GM19397 (cell line): Measurements from ENCODE around the gene MPST.

Experiments
- ATAC-seq: cut with Tn5 transposase; IDR thresholded peaks from one replicate; pipeline ENCODE4 v1.9.1; 2021; ENCODE audit warnings: mild to moderate bottlenecking, moderate library complexity; ENCODE audit not compliant: unreplicated experiment

Gene MPST

DNA sequence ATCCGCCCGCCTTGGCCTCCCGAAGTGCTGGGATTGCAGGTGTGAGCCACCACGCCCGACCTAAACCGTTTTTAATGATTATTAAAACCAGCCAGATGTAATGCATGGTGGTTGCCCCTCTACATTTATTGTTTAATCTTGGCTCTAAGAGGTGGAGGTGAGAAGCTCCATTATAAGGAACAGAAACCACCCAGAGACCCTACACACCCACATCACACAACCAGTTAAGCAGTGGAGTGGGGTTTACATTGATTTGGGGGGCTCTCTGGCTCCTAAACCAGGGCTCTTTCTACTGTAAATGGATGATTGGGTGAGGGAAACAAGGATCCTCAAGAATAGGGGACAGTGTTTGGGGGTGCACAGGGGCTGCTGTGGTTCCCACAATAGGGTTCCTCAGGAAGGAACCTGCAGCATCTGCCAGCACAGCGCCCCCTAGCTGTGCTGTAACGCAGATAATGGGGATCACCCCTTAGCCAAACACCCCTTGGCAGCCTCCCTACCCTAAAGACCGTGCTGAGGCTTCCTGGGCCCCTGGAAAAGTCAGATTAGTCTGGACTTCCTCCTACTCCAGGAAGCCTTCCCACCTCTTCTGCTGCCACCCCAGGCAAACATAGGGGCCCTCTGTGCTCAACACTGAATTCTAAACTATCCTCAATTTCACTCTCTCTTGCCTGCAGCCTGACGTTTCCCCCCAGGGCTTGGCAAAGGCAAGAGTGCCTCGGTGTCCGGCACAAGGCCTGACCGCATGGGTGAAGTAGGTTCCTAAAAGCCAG is 2.4 kb downstream of the MPST start:
- ATAC-seq = no peak

DNA sequence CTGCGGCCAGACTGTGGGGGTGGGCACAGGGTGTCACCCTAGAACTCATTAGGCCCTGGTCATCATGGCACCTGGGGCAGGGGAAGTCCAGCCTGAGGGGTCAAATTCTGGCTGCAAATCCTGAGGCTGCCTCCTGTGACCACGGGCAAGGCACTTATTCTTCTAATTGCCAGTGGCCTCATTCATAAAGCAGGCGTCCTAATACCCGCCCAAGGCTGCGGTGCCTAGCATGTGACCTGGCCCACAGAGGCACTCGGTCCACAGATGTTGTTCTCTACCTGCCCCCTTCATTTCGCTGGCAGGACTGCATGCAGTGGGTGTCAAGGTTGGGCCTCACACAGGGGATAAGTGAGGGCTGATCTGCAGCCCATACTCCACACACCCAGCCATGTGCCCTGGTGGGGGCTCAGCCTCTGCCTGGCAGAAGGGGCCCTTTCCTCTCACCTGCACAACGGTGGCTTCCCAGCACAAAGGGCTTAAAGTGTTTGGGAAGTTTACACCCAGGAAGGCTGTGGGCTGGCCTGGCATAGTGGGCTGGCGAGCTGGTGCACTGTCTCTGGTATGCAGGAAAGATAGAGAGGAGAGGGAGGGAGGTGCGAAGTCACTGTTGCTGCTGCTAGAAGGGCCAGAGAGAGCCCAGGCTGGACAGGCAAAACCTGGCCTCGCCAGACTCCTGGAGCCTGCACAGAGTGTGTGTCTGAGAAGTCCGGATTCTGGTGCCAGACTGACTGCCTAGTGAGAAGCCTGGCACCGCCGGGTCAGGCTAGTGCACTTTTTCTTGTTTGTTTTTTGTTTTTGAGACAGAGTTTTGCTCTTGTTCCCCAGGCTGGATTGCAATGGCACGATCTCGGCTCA is 3.2 kb downstream of the MPST start:
- no peak for ATAC-seq

DNA sequence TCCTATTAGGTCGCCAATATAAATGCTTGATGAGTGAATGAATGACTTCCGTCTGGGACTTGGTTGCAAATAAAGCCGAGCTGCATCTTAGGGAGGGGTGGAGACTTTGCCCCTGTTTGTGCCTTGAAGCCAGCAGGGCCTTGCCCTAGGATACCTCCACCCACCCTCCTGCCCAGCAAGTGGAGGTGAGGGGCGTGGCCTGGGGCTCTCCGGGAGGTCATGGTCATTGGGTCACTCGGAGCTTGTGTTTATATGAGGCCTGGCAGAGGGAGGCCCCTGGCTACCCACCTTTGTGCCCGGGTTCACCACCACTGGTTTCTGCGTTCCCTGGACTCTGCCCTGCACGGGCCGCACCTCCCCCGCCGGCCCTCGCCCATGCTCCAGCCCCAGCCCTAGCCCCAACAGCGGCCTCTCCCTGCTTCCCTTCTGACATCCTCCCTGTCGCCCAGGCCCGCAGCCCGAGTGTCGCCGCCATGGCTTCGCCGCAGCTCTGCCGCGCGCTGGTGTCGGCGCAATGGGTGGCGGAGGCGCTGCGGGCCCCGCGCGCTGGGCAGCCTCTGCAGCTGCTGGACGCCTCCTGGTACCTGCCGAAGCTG is 4.3 kb downstream of the MPST start:
- no peak for ATAC-seq

DNA sequence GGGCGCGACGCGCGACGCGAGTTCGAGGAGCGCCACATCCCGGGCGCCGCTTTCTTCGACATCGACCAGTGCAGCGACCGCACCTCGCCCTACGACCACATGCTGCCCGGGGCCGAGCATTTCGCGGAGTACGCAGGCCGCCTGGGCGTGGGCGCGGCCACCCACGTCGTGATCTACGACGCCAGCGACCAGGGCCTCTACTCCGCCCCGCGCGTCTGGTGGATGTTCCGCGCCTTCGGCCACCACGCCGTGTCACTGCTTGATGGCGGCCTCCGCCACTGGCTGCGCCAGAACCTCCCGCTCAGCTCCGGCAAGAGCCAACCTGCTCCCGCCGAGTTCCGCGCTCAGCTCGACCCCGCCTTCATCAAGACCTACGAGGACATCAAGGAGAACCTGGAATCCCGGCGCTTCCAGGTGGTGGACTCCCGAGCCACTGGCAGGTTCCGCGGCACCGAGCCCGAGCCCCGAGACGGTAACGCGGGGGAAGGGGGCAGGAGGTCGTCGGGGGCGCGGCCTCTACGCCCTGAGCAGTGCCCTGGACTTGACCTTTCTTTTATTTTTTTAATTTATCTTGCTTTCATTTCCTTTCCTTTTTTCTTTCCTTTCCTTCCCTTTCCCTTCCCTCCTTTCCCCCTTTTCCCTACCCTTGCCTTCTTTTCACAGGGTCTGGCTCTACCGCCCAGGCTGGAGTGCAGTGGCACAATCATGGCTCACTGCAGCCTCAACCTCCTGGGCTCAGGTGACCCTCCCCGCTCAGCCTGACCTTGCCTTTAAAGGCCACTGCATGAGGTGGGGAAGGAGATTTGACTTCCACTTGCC is 5.0 kb downstream of the MPST start:
- ATAC-seq = no peak

DNA sequence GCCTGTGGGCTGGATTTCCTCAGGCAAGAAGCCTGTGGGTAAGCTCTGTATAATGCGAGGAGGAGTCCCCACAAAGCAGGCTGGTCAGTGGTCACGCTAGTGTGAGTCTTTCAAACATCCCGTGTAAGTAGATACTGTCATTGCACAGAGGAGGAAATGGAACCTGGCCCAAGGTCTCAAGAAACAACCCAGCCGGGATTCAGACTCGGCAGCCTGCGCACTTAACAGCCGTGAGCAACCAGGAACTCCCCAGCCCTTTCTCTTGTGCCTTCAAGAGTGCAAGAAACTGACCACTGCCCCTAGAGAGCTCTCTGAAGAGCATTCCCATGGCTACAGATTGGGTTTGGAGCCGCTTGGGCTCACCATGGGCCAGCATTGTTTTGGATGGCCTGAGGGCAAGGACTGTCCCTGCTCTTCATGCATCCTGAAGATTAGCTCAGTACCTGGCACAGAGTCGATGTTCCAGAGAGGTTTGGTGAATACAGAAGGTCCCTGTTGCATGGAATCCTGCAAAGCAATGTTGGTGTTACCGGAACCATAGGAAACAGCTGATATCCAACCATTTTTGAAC is 6.0 kb downstream of the MPST start:
- no peak for ATAC-seq

DNA sequence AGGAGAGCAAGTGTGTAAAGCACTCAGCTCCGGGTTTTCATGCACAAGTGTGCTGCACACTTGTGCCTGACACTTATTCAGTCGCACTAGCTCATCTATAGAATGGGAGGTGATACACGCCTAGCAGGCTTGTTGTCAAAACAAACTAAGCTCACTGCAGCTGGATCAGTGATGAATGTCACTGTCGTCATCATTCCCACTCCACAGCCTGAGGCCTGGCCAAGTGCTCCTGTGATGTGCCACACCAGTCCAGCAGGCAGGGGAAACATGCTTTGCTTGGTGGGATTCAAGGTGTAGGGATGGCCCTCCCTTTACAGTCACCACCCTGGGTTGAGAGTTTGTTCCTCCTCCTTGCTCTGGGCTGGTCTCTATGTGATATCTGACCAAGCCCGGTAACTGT is 6.8 kb downstream of the MPST start:
- ATAC-seq = no peak

DNA sequence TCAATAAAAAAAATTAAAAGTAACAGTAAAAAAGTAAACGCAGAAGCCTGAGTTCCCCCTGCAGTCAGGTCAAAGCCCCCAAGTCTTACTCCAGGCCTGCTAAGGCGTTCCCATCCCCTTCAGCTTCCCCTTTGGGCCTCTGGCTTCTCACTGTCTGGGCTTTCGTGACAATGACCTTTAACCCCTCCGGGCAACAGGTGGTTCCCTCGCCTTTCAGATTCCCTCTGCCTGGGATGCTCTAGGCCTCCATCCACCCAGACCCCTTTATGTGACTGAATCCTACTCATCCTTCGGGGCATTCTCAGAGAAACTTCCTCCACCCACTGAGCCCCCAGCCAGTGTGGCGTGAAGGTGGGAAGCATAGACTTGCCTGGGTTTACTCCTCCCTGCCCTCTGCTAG is 8.0 kb downstream of the MPST start:
- no peak for ATAC-seq

DNA sequence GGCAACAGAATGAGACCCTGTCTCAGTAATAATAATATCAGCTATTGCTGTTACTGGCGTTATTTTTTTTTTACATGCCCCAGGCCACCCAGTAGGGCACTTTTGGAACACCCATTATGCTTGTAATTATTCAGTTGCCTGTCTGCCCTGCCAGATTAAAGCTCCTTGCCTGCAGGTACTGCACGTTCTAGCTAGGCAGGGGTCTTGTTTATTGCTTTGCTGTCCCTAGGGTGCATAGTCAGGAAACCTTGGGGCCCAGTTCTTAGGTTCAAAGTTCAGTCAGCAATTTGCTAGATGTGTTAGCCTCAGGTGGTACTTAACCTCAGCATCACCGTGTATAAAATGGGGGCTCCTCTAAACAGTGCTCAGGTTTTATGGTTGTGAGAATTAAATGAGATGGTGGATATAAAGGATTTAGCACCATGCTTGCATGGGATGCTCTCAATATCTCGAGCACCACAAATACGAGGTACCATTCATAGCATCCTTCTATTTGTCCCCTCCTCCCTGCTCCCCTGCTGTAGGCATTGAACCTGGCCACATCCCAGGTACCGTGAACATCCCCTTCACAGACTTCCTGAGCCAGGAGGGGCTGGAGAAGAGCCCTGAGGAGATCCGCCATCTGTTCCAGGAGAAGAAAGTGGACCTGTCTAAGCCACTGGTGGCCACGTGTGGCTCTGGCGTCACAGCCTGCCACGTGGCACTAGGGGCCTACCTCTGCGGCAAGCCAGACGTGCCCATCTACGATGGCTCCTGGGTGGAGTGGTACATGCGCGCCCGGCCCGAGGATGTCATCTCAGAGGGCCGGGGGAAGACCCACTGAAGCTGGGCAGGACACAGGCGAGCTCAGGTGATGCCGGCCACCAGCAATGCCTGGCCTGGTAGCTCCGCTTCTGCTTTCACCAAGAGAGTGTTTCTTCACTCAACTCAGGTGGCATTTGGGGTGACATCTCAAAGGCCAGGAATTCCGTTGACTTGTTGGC is 9.4 kb downstream of the MPST start:
- no peak for ATAC-seq

DNA sequence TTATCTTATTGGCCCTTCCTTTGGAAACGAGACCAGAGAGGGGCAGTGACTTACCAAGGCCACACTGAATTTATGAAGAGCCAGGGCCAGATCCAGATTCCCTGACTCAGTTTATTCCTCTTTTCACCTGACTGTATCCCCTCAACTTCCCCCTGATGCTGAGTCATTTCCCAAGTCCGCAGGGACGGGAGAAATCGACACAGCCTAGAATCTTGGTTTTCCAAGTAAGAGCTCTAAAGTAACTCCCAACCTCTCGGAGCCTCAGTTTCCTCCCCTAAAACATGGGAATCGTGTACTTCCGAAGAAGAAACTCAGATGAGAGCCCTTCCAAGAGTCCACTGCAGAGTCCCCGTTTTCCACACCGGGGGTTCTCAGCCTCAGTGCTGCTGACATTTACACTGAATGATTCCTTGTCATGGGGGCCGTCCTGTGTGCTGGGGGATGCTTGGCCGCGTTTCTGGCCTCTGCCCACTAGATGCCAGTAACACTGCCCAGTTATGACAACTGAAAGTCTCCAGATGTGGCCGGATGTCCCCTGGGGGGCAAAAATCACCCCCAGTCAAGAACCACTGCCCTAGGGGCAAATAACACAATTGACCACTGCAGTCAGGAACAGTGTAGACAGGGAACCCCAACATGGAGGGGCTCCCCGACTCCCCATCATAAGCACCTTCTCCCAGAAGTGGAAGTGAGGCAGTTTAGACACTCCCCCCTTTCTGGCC is 11.2 kb downstream of the MPST start:
- no peak for ATAC-seq

DNA sequence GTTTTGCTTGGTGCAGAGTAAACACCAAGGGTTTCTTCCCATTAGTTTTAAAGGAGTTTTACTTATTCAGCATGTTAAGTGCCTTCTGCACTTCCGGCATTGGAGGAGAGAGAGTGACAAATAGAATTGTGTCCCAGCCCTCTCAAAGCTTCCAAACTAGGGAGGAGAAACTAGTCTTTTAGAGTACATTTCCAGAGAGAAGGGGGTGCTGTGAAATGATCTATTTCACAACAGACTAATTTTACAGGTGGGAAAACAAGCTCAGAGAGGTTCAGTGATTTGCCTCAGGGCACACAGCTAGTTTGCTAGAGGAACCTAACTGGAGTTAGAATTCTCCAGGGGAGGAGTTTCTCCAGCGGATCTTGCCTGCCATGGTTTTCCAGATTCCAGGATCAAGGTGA is 12.6 kb downstream of the MPST start:
- no peak for ATAC-seq

DNA sequence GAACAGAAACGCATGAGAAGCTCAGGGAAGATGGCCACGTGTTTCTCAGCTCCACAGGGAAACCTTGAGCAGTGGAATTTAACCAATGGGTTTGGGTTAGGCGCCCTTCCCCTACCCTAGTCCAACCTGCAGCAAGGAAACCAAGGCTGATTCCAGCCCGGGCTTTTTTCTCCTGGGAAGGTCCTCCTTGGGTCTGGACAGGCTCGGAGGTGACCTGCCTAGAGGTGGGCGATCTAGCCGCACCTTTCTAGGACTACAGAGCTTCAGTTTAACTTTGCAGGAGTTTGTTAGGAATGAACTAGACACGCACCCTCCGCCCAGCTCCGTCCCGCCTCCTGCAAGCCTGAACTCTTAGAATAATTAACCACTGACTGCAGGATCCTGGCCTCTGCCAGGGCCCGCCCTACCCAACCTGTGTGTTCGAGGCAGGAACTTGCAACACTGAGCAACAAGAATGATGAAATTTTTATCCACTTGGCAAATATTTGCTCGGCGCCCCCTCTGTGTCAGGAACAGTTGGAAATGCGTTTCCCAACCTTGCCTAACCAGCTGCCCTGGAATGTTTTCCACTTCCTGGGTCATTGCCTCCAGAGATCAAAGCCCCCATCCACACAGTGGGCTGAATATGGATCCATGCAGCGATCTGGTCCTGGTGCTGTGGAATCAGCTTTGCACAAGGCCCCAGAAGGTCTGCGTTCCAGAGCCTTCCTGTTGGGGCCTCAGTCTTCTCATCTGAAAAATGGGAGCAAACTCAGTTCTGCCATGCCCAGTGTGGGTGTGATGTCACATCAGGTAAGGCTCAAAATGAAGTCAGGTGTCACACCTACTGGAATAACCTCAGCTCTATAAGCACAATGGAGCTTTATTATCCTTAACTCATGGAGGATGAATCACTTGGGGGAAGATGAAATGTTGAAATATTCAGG is 13.3 kb downstream of the MPST start:
- ATAC-seq = no peak

DNA sequence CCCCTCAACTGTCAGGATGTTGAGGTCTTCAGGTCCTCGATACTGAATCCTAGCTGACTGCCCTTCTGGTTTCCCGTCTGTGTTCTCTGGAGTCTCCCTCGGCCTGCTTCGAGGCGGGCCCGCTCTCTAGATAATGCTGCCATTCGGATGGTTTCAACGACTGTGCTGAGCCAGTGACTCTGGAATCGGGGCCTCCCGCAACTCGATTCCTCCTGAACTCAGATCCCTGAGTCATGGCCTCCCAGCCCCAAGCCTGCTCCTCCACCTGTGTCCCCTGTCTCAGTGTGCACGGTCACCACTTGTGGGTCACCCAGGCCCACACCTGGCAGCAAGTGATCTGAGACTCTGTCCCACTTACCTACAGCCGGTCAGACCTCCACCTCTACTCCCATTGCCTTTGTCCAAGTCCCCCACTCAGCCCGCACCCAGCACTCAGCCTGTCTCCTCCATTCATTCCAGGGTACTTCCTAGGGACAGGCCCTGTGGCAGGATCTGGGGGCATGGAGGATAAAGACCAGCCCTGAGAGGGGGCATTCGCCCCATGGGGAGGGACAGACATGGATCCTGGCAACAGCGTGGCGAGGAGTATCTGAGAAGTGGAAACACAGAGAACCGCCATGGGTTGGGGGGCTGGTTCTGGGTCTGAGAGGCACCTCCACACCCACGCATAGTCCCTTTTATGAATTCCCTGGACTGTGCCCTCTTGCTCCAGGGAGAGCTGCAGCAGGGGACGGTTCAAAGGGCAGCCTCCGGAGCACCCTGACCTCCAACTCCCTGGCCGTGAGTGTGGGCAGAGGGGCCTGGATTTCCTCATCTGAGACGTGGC is 14.3 kb downstream of the MPST start:
- no peak for ATAC-seq

DNA sequence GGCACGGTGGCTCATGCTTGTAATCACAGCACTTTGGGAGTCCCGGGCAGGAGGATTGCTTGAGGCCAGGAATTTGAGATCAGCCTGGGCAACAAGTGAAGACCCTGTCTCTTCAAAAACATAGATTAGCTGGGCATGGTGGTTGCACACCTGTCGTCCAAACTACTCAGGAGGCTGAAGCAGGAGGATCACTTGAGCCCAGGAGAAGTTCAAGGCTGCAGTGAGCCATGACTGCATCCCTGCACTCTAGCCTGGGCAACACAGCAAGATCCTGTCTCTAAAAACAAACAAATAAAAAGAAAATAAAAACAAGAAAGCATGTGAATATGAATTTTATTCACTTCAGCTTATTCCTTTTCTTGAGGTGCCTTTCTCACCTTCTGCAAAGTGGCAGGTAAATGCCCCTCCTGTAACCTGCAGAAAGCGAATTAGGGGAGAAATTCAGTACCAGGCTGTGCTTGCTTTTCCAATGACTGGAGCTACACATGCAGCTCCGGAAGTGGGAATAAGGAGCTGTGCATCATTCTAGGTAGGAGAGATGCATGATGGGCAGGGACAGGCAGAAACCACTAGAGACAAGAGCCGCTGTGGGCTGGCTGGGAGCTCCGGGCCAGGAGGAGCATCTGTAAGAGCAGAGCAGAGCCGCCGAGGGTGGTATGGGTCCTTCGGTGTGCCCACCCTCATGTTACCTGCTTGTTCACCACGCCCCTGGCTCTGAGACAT is 17.3 kb downstream of the MPST start:
- ATAC-seq = no peak

DNA sequence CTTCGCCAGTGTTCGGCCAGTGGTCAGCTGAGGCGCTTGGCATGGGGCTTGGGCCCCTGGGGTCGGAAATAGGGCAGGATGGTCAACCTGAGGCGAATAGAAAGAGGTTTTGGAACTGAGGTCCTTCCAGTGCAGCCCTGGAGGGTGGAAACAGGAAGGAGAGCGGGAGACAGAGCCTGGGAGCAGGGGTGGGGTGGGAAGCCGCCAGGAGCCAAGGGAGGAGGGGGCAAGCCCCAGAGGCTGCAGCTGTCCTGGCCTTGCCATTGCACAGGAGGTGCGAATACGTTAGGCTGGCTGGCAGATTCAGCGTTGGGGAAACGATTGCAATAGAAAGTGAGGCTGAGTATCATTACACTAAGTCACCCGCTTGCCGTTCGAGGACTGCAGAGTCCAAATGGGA is 18.1 kb downstream of the MPST start:
- ATAC-seq = no peak

DNA sequence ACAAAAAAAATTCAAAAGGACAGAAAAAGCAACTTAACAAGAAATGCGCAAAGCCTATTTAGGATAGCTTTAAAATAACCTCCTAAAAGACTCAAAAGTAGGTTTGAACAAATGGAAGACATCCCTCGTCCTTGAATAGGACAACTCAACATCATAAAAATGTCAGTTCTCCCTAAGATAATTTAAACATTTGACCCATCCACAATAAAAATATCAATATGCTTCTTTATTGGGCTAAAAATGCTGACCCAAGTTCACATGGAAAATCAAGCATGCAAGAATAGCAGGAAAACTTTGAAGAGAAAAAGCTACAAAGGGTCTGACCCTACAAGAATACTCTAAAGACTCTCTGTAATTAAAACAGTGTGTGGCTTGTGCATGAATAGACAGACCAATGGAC is 19.9 kb downstream of the MPST start:
- no peak for ATAC-seq

DNA sequence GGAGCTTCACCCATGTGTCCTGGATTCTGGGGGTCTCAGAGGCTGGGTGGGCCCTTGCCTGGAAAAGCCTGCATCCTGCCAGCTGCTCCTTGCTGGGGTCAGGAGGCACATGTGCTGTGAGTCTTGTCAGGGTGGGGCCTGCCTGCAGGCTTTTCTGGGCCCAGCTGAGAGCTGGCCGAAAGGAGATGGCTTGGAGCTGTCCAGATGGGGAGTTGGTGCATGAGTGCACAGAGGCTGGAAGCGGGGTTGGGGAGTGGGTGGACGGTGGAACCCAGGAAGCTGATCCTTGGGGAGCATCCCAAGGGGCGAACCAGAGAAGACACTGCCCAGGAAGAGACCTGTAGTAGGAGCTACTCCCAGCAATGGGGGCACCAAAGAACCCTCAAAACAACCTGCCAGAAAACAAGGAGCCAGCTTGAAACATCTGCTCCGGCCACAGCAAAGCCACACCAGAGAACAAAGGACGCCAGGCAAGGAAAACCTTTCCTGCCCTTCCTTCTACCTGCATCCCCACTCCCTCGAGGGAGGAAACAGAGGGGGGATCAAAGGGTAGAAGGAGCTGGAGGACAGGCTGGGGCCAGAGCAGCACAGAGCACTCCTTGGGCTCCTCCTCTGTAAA is 23.8 kb downstream of the MPST start:
- no peak for ATAC-seq
